Measurements from ENCODE around the gene RNF13. TPM values are rescaled to one million over a fixed set of nuclear protein-coding genes. Genes with fewer than 3 reads are reported as not detected.
A peak's percentile ranks its signal among the peaks of the same experiment; 100 is the strongest.

Gene RNF13
- total RNA-seq, 1 donor from 2014 or later: 49.9 TPM

DNA sequence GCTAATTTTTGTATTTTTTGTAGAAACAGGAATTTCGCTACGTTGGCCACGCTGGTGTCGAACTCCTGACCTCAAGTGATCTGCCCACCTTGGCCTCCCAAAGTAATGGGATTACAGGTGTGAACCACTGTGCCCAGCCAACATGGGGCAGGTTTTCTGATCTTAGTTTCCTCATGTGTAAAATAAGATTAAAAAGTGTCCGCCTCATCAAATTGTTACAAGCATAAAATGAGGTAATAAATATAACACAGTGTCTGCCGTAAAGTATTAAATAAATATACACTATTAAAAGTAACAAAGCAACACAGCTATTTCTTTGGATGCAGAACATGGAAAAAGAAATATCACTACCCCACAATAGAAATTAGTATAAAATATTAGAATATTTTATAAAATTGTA is 44.3 kb upstream of the RNF13 start:
- Histone ChIP-seq H3K27ac (ENCODE audit: low read depth, low read length) (no peak overlapping the region), H3K9ac (ENCODE audit: low read length) (no peak overlapping the region), H4K20me1 (ENCODE audit: insufficient read depth, low read length) (no peaks in the 10 kb centered on the region), H3K4me3 (ENCODE audit: insufficient read depth, low read depth, low read length) (no peak overlapping the region), H3K79me2 (ENCODE audit: insufficient read depth, low read length) (no peaks in the 10 kb centered on the region), H3K27me3 (ENCODE audit: insufficient read depth, low read length) (peaks cover 3% of the 10 kb centered on the region), H3K36me3 (ENCODE audit: insufficient read depth, low read length) (no peaks in the 10 kb centered on the region), H2AFZ (ENCODE audit: low read depth, low read length) (no peak overlapping the region), H3K9me3 (ENCODE audit: insufficient read depth, low read depth, low read length) (no peaks in the 10 kb centered on the region), H3K4me2 (ENCODE audit: low read length) (no peak overlapping the region), H3K4me1 (ENCODE audit: insufficient read depth, low read length) (no peaks in the 10 kb centered on the region)
- FAIRE-seq (no peak), DNase-seq (ENCODE audit: low read depth) (no peak)
- H3K27me3 Mint-ChIP-seq (ENCODE audit: low read depth, unreplicated experiment): peaks cover 1% of the 10 kb centered on the region
- H3K27ac Mint-ChIP-seq (ENCODE audit: unreplicated experiment): no peak overlapping the region
- TF ChIP-seq, protein P1, sequence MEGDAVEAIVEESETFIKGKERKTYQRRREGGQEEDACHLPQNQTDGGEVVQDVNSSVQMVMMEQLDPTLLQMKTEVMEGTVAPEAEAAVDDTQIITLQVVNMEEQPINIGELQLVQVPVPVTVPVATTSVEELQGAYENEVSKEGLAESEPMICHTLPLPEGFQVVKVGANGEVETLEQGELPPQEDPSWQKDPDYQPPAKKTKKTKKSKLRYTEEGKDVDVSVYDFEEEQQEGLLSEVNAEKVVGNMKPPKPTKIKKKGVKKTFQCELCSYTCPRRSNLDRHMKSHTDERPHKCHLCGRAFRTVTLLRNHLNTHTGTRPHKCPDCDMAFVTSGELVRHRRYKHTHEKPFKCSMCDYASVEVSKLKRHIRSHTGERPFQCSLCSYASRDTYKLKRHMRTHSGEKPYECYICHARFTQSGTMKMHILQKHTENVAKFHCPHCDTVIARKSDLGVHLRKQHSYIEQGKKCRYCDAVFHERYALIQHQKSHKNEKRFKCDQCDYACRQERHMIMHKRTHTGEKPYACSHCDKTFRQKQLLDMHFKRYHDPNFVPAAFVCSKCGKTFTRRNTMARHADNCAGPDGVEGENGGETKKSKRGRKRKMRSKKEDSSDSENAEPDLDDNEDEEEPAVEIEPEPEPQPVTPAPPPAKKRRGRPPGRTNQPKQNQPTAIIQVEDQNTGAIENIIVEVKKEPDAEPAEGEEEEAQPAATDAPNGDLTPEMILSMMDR (IDR thresholded peaks at IDR 0.05; ENCODE audit: insufficient read depth, low read depth, low read length): no peak
- no peak for TF ChIP-seq EZH2 (IDR thresholded peaks at IDR 0.05; ENCODE audit: insufficient read depth, low read length)
- no peaks in the 10 kb centered on the region for H3K36me3 Mint-ChIP-seq (ENCODE audit: low read depth, unreplicated experiment)
- no peaks in the 10 kb centered on the region for H3K9me3 Mint-ChIP-seq (ENCODE audit: unreplicated experiment)
- H3K4me3 Mint-ChIP-seq (ENCODE audit: unreplicated experiment): no peak overlapping the region
- H3K4me1 Mint-ChIP-seq (ENCODE audit: low read depth, unreplicated experiment): peaks cover 4% of the 10 kb centered on the region

- Mint-ChIP-seq H3K4me1 (ENCODE audit: low read depth, unreplicated experiment) (peaks cover 4% of the 10 kb centered on the region), H3K9me3 (ENCODE audit: unreplicated experiment) (no peaks in the 10 kb centered on the region), H3K27me3 (ENCODE audit: low read depth, unreplicated experiment) (no peaks in the 10 kb centered on the region), H3K4me3 (ENCODE audit: unreplicated experiment) (no peak overlapping the region), H3K36me3 (ENCODE audit: low read depth, unreplicated experiment) (no peaks in the 10 kb centered on the region), H3K27ac (ENCODE audit: unreplicated experiment) (no peak overlapping the region)
- FAIRE-seq: no peak
- H3K27me3 ChIP-seq (ENCODE audit: insufficient read depth, low read length): no peaks in the 10 kb centered on the region
- no peaks in the 10 kb centered on the region for H3K9me3 ChIP-seq (ENCODE audit: insufficient read depth, low read depth, low read length)
- no peak overlapping the region for H3K9ac ChIP-seq (ENCODE audit: low read length)
- H4K20me1 ChIP-seq (ENCODE audit: insufficient read depth, low read length): no peaks in the 10 kb centered on the region
- H3K4me1 ChIP-seq (ENCODE audit: insufficient read depth, low read length): no peaks in the 10 kb centered on the region
- DNase-seq (ENCODE audit: low read depth): no peak
- TF ChIP-seq, protein P1 (IDR thresholded peaks at IDR 0.05; ENCODE audit: insufficient read depth, low read depth, low read length): peak; percentile 10
- no peak for TF ChIP-seq EZH2 (IDR thresholded peaks at IDR 0.05; ENCODE audit: insufficient read depth, low read length)
- H3K4me2 ChIP-seq (ENCODE audit: low read length): no peak overlapping the region
- H3K79me2 ChIP-seq (ENCODE audit: insufficient read depth, low read length): no peaks in the 10 kb centered on the region
- H3K27ac ChIP-seq (ENCODE audit: low read depth, low read length): no peak overlapping the region
- H3K4me3 ChIP-seq (ENCODE audit: insufficient read depth, low read depth, low read length): no peak overlapping the region
- no peak overlapping the region for H2AFZ ChIP-seq (ENCODE audit: low read depth, low read length)
- H3K36me3 ChIP-seq (ENCODE audit: insufficient read depth, low read length): no peaks in the 10 kb centered on the region
Observed at GRCh38 chr3:149770246-149770645, 42.8 kb upstream of the RNF13 start.

DNA sequence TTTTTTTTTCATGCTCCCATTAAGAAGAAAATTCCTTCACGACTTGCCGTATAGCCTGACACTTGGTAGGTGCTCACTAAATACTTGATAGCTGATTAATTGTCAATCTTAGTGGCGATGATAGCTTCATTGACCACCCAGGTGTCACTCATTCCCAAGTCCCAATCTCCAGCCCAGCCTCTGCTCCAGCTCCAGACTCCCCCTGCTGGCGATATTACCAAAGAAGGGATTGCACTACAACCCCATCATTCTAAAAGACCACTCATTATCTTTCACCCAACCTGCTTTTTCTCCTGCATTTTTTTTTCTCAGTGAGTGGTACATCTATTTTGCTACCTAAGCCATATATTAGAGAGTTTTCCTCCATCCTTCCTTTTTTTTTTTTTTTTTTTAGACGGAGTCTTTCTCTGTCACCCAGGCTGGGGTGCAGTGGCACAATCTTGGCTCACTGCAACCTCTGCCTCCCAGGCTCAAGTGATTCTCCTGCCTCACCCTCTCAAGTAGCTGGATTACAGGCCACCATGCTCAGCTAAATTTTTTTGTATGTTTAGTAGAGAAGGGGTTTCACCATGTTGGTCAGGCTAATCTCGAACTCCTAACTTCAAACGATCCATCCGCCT is 41.3 kb upstream of the RNF13 start:
- Histone ChIP-seq H4K20me1 (ENCODE audit: insufficient read depth, low read length) (no peaks in the 10 kb centered on the region), H2AFZ (ENCODE audit: low read depth, low read length) (no peak overlapping the region), H3K79me2 (ENCODE audit: insufficient read depth, low read length) (no peaks in the 10 kb centered on the region), H3K27me3 (ENCODE audit: insufficient read depth, low read length) (no peaks in the 10 kb centered on the region), H3K27ac (ENCODE audit: low read depth, low read length) (no peak overlapping the region), H3K36me3 (ENCODE audit: insufficient read depth, low read length) (no peaks in the 10 kb centered on the region), H3K4me3 (ENCODE audit: insufficient read depth, low read depth, low read length) (no peak overlapping the region), H3K4me1 (ENCODE audit: insufficient read depth, low read length) (no peaks in the 10 kb centered on the region), H3K4me2 (ENCODE audit: low read length) (no peak overlapping the region), H3K9ac (ENCODE audit: low read length) (no peak overlapping the region), H3K9me3 (ENCODE audit: insufficient read depth, low read depth, low read length) (no peaks in the 10 kb centered on the region)
- Mint-ChIP-seq H3K4me3 (ENCODE audit: unreplicated experiment) (no peak overlapping the region), H3K4me1 (ENCODE audit: low read depth, unreplicated experiment) (peaks cover 7% of the 10 kb centered on the region), H3K36me3 (ENCODE audit: low read depth, unreplicated experiment) (no peaks in the 10 kb centered on the region), H3K27me3 (ENCODE audit: low read depth, unreplicated experiment) (no peaks in the 10 kb centered on the region), H3K9me3 (ENCODE audit: unreplicated experiment) (no peaks in the 10 kb centered on the region), H3K27ac (ENCODE audit: unreplicated experiment) (peak overlapping the region; percentile 8)
- DNase-seq (ENCODE audit: low read depth): no peak
- FAIRE-seq: no peak
- TF ChIP-seq, protein P1 (IDR thresholded peaks at IDR 0.05; ENCODE audit: insufficient read depth, low read depth, low read length): peak; percentile 79
- no peak for TF ChIP-seq EZH2 (IDR thresholded peaks at IDR 0.05; ENCODE audit: insufficient read depth, low read length)
